Loucy (cell line): Measurements from ENCODE around the gene APOL4.
"Not testable (repeated sequence)": the region's sequence is repeated elsewhere in the genome, so short reads cannot be mapped to it uniquely, and the experiment has no call there.

ENCODE experiments used
- H2AFZ ChIP-seq: fragments of 200-600 bp; sonication (generic); 2 replicates; pipeline ENCODE4 v1.6.0; 2016; ENCODE audit warnings: antibody characterized with exemption, mild to moderate bottlenecking, low read length, moderate library complexity
- H3F3A ChIP-seq: fragments of 200-600 bp; 2 replicates; pipeline ENCODE4 v1.6.0; 2016; ENCODE audit warnings: antibody characterized with exemption, low read depth, mild to moderate bottlenecking
- H3K27me3 ChIP-seq: fragments of 200-600 bp; sonication (generic); 2 replicates; pipeline ENCODE4 v1.6.1; 2014; ENCODE audit warnings: low read length, mild to moderate bottlenecking; ENCODE audit not compliant: insufficient read depth, poor library complexity, severe bottlenecking
- H3K36me3 ChIP-seq: fragments of 200-600 bp; sonication (generic); 2 replicates; pipeline ENCODE4 v1.6.1; 2016; ENCODE audit warnings: low read length; ENCODE audit not compliant: insufficient read depth
- H3K4me1 ChIP-seq: fragments of 200-600 bp; sonication (generic); 2 replicates; pipeline ENCODE4 v1.5.1; 2014; ENCODE audit warnings: low read length, mild to moderate bottlenecking; ENCODE audit not compliant: insufficient read depth, poor library complexity, severe bottlenecking
- H3K4me2 ChIP-seq: fragments of 200-600 bp; sonication (generic); 2 replicates; pipeline ENCODE4 v1.6.0; 2014; ENCODE audit warnings: antibody characterized with exemption, low read length, low read depth, mild to moderate bottlenecking; ENCODE audit not compliant: poor library complexity, severe bottlenecking
- H3K4me3 ChIP-seq: fragments of 200-600 bp; sonication (generic); 2 replicates; pipeline ENCODE4 v1.5.1; 2014; ENCODE audit warnings: low read length, mild to moderate bottlenecking, mixed read lengths; ENCODE audit not compliant: poor library complexity, severe bottlenecking
- H3K79me2 ChIP-seq: fragments of 200-600 bp; sonication (generic); 2 replicates; pipeline ENCODE4 v1.6.1; 2014; ENCODE audit warnings: low read length; ENCODE audit not compliant: insufficient read depth
- H3K9ac ChIP-seq: fragments of 200-600 bp; sonication (generic); 2 replicates; pipeline ENCODE4 v1.6.0; 2014; ENCODE audit warnings: mild to moderate bottlenecking, low read depth, low read length, moderate library complexity; ENCODE audit not compliant: poor library complexity, severe bottlenecking
- H3K9me2 ChIP-seq: fragments of 200-600 bp; sonication (generic); replicated peaks from 2 replicates; pipeline ENCODE4 v1.6.1; 2016; ENCODE audit warnings: low read depth, low read length, mixed read lengths
- H3K9me3 ChIP-seq: fragments of 200-600 bp; sonication (generic); 2 replicates; pipeline ENCODE4 v1.6.1; 2014; ENCODE audit warnings: mild to moderate bottlenecking, antibody characterized with exemption, low read length, low read depth; ENCODE audit not compliant: insufficient read depth
- H4K20me1 ChIP-seq: fragments of 200-600 bp; sonication (generic); 2 replicates; pipeline ENCODE4 v1.6.0; 2014; ENCODE audit warnings: antibody characterized with exemption, low read length, mild to moderate bottlenecking; ENCODE audit not compliant: insufficient read depth, poor library complexity, severe bottlenecking
- CTCF ChIP-seq: fragments of 200-600 bp; sonication (generic); conservative IDR thresholded peaks from 2 replicates; pipeline ENCODE4 v1.5.1; 2014; ENCODE audit warnings: mild to moderate bottlenecking, antibody characterized with exemption, low read length
- EZH2phosphoT487 ChIP-seq: fragments of 200-600 bp; IDR thresholded peaks from 2 replicates; pipeline ENCODE4 v1.6.1; 2018; ENCODE audit warnings: antibody characterized with exemption, mild to moderate bottlenecking, moderate library complexity, borderline replicate concordance

APOL4 gene

GRCh38 chr22:36154423-36154945 is 47.1 kb downstream of the APOL4 start:
- peaks cover 63% of the 10 kb centered on the region for H3K4me1 ChIP-seq
- peak overlapping the region; percentile 90 for H3K9ac ChIP-seq
- H2AFZ ChIP-seq: no peak overlapping the region
- no peaks in the 10 kb centered on the region for H4K20me1 ChIP-seq
- no peaks in the 10 kb centered on the region for H3K9me2 ChIP-seq
- H3K79me2 ChIP-seq: peaks cover 17% of the 10 kb centered on the region; the same call in 1 of the 2 replicates
- no peaks in the 10 kb centered on the region for H3K27me3 ChIP-seq
- no peaks in the 10 kb centered on the region for H3K36me3 ChIP-seq
- TF ChIP-seq CTCF (peak; percentile 26), EZH2phosphoT487 (no peak)
- H3K4me3 ChIP-seq: peak overlapping the region; percentile 14
- H3F3A ChIP-seq: no peaks in the 10 kb centered on the region
- peak overlapping the region; percentile 89 for H3K4me2 ChIP-seq
- no peaks in the 10 kb centered on the region for H3K9me3 ChIP-seq

- no peaks in the 10 kb centered on the region for H4K20me1 ChIP-seq
- peak overlapping the region; percentile 4 for H3K9ac ChIP-seq
- no peaks in the 10 kb centered on the region for H3K9me2 ChIP-seq
- no peaks in the 10 kb centered on the region for H3F3A ChIP-seq
- H3K4me2 ChIP-seq: peak overlapping the region; percentile 89
- no peaks in the 10 kb centered on the region for H3K27me3 ChIP-seq
- peaks cover 55% of the 10 kb centered on the region for H3K4me1 ChIP-seq
- no peaks in the 10 kb centered on the region for H3K9me3 ChIP-seq
- H3K4me3 ChIP-seq: peak overlapping the region; percentile 14
- no peak for TF ChIP-seq EZH2phosphoT487
- TF ChIP-seq CTCF: no peak
- no peak overlapping the region for H2AFZ ChIP-seq
- H3K79me2 ChIP-seq: peaks cover 17% of the 10 kb centered on the region; the same call in 1 of the 2 replicates
- no peaks in the 10 kb centered on the region for H3K36me3 ChIP-seq
Observed at GRCh38 chr22:36153501-36154422, 47.8 kb downstream of the APOL4 start.

- peaks cover 17% of the 10 kb centered on the region; the same call in 1 of the 2 replicates for H3K79me2 ChIP-seq
- not testable (repeated sequence) for H3K9me2 ChIP-seq, H3K9me3 ChIP-seq, H3K9ac ChIP-seq, H3F3A ChIP-seq, H2AFZ ChIP-seq, H3K4me3 ChIP-seq, H3K4me2 ChIP-seq, H4K20me1 ChIP-seq, H3K27me3 ChIP-seq, H3K36me3 ChIP-seq
- peaks cover 47% of the 10 kb centered on the region for H3K4me1 ChIP-seq
Observed at GRCh38 chr22:36152821-36153220, 48.8 kb downstream of the APOL4 start.
